H1 (cell line): ENCODE measurements around the gene LENG9. TPM values are rescaled to one million over a fixed set of nuclear protein-coding genes. Genes with fewer than 3 reads are reported as not detected.

ENCODE experiments used
- CTCF ChIA-PET: fragments of 300-600 bp; sonication (Branson Sonifier 250); formaldehyde crosslinking; loops from one replicate; lab custom pipeline; 2021; ENCODE audit not compliant: partially characterized antibody; lab: Charles Lee
- POLR2A ChIA-PET: fragments of 300-600 bp; sonication (Branson Sonifier 250); formaldehyde crosslinking; loops from one replicate; lab custom pipeline; 2021; ENCODE audit warnings: inconsistent platforms; ENCODE audit not compliant: partially characterized antibody; lab: Charles Lee
- DNase-seq, 2 experiments: peaks; one replicate each; pipeline versions ENCODE4 v3.0.0 to v3.0.0-alpha.2; 2010 to 2022; ENCODE audit warnings: low spot score in 2 of 2, low read depth in 1 of 2, mixed read lengths in 1 of 2
- FAIRE-seq: peaks from 2 replicates; lab custom pipeline; 2011; peaks lifted over from hg19 to GRCh38; lab: Jason Lieb, UNC
- H2AFZ ChIP-seq: 2 replicates; pipeline ENCODE4 v1.8.1; 2012; ENCODE audit warnings: low read length, inconsistent platforms
- H2AK5ac ChIP-seq: 2 replicates; pipeline ENCODE4 v1.6.1; 2013; ENCODE audit warnings: low read depth, low read length
- H2BK120ac ChIP-seq: replicated peaks from 2 replicates; pipeline ENCODE3; 2013; ENCODE audit warnings: low read depth, low read length, inconsistent platforms
- H2BK12ac ChIP-seq: 2 replicates; pipeline ENCODE4 v1.6.1; 2013; ENCODE audit warnings: low read depth, low read length
- H2BK15ac ChIP-seq: 2 replicates; pipeline ENCODE4 v1.6.1; 2013; ENCODE audit warnings: low read length
- H2BK20ac ChIP-seq: 2 replicates; pipeline ENCODE4 v1.6.1; 2013; ENCODE audit warnings: low read length
- H2BK5ac ChIP-seq: 2 replicates; pipeline ENCODE4 v1.6.1; 2013; ENCODE audit warnings: low read depth, low read length
- H3K14ac ChIP-seq: 2 replicates; pipeline ENCODE4 v1.6.1; 2013; ENCODE audit warnings: inconsistent platforms; ENCODE audit not compliant: insufficient read length
- H3K18ac ChIP-seq: 2 replicates; pipeline ENCODE4 v1.6.1; 2013; ENCODE audit warnings: low read length; ENCODE audit errors: extremely low read depth
- H3K23ac ChIP-seq: 2 replicates; pipeline ENCODE4 v1.6.1; 2013; ENCODE audit warnings: inconsistent platforms; ENCODE audit not compliant: insufficient read length
- H3K23me2 ChIP-seq: 2 replicates; pipeline ENCODE4 v1.6.1; 2013; ENCODE audit warnings: low read depth, low read length
- H3K27ac ChIP-seq: 2 replicates; pipeline ENCODE4 v1.6.1; 2011; ENCODE audit warnings: low read depth, low read length, inconsistent platforms
- H3K27me3 ChIP-seq, 4 experiments: replicated peaks in 1 of 4; 1 replicate in 1 of 4; 2 replicates in 3 of 4; pipeline versions ENCODE4 v1.6.1 to v1.8.1; 2011 to 2013; ENCODE audit warnings: low read length in 3 of 4, mild to moderate bottlenecking in 3 of 4, inconsistent platforms in 2 of 4, mixed read lengths in 2 of 4, moderate library complexity in 1 of 4; ENCODE audit not compliant: control insufficient read depth in 3 of 4, insufficient read depth in 3 of 4; ENCODE audit errors: extremely low read depth in 1 of 4
- H3K36me3 ChIP-seq, 4 experiments: 2 replicates each; pipeline versions ENCODE4 v1.6.1 to v1.8.1; 2011 to 2013; ENCODE audit warnings: mild to moderate bottlenecking in 4 of 4, low read length in 3 of 4, moderate library complexity in 2 of 4, control low read depth in 1 of 4, inconsistent platforms in 1 of 4; ENCODE audit not compliant: insufficient read depth in 4 of 4, control insufficient read depth in 2 of 4
- H3K4ac ChIP-seq: replicated peaks from 2 replicates; pipeline ENCODE3; 2013; ENCODE audit warnings: low read length, low read depth, mixed read lengths, inconsistent platforms; ENCODE audit not compliant: insufficient read length
- H3K4me1 ChIP-seq, 4 experiments: replicated peaks in 1 of 4; 1 replicate in 1 of 4; 2 replicates in 3 of 4; pipeline versions ENCODE4 v1.6.1 to v1.8.1; 2011 to 2013; ENCODE audit warnings: low read length in 3 of 4, inconsistent platforms in 2 of 4, mixed read lengths in 1 of 4; ENCODE audit not compliant: insufficient read depth in 4 of 4, control insufficient read depth in 3 of 4
- H3K4me2 ChIP-seq, 2 experiments: 2 replicates each; pipeline versions ENCODE4 v1.6.1 to v1.8.1; 2011 to 2013; ENCODE audit warnings: low read depth in 2 of 2, low read length in 2 of 2, control low read depth in 1 of 2, inconsistent platforms in 1 of 2, mild to moderate bottlenecking in 1 of 2; ENCODE audit not compliant: insufficient read depth in 1 of 2
- H3K4me3 ChIP-seq, 4 experiments: fragments of 200-600, 300-600 bp in 1 of 4; sonication (generic), shearing (Covaris generic), sonication (Bioruptor Twin) in 1 of 4; 2 replicates each; pipeline versions ENCODE4 v1.5.1 to v1.8.1; 2011 to 2016; ENCODE audit warnings: low read length in 4 of 4, low read depth in 3 of 4, control low read depth in 2 of 4, inconsistent platforms in 2 of 4, mild to moderate bottlenecking in 2 of 4, mixed read lengths in 1 of 4, moderate library complexity in 1 of 4; ENCODE audit not compliant: insufficient read depth in 2 of 4; ENCODE audit errors: extremely low read depth in 1 of 4
- H3K56ac ChIP-seq: replicated peaks from 2 replicates; pipeline ENCODE3; 2013; ENCODE audit warnings: low read depth, mild to moderate bottlenecking, mixed read lengths, low read length, inconsistent platforms; ENCODE audit not compliant: insufficient read length
- H3K79me1 ChIP-seq: 2 replicates; pipeline ENCODE4 v1.6.1; 2013; ENCODE audit warnings: low read depth, low read length, control low read depth
- H3K79me2 ChIP-seq, 2 experiments: 2 replicates each; pipeline versions ENCODE4 v1.6.1 to v1.8.1; 2012 to 2013; ENCODE audit warnings: low read length in 2 of 2, mild to moderate bottlenecking in 2 of 2, inconsistent platforms in 1 of 2; ENCODE audit not compliant: insufficient read depth in 2 of 2, control insufficient read depth in 1 of 2
- H3K9ac ChIP-seq, 4 experiments: replicated peaks in 1 of 4; 1 replicate in 1 of 4; 2 replicates in 3 of 4; pipeline versions ENCODE4 v1.6.1 to v1.8.1; 2011 to 2013; ENCODE audit warnings: low read depth in 3 of 4, low read length in 3 of 4, control low read depth in 2 of 4, mild to moderate bottlenecking in 2 of 4, moderate library complexity in 2 of 4, inconsistent platforms in 1 of 4; ENCODE audit errors: extremely low read depth in 1 of 4
- H3K9me3 ChIP-seq, 2 experiments: 2 replicates each; pipeline versions ENCODE4 v1.6.1 to v1.8.1; 2012 to 2013; ENCODE audit warnings: mild to moderate bottlenecking in 2 of 2, moderate library complexity in 2 of 2, control low read depth in 1 of 2, inconsistent platforms in 1 of 2, low read depth in 1 of 2, low read length in 1 of 2, mixed read lengths in 1 of 2; ENCODE audit not compliant: insufficient read depth in 2 of 2
- H4K20me1 ChIP-seq, 2 experiments: replicated peaks in 1 of 2; 2 replicates each; pipeline versions ENCODE3 to v1.8.1; 2011 to 2013; ENCODE audit warnings: inconsistent platforms in 2 of 2, low read length in 2 of 2, mild to moderate bottlenecking in 1 of 2; ENCODE audit not compliant: insufficient read depth in 2 of 2, control insufficient read depth in 1 of 2
- H4K5ac ChIP-seq: 2 replicates; pipeline ENCODE4 v1.6.1; 2013; ENCODE audit warnings: low read length, low read depth, mixed read lengths, inconsistent platforms; ENCODE audit not compliant: insufficient read length
- H4K8ac ChIP-seq: 2 replicates; pipeline ENCODE4 v1.8.0; 2013; ENCODE audit warnings: mild to moderate bottlenecking, moderate library complexity, low read length, inconsistent platforms; ENCODE audit not compliant: insufficient read depth; ENCODE audit errors: extremely low read depth
- H4K91ac ChIP-seq: replicated peaks from 2 replicates; pipeline ENCODE3; 2013; ENCODE audit warnings: low read length, mixed read lengths, inconsistent platforms; ENCODE audit not compliant: insufficient read length
- EZH2 ChIP-seq: fragments of 200-600 bp; sonication (generic); IDR thresholded peaks from 2 replicates; pipeline ENCODE4 v1.7.1; 2012; ENCODE audit warnings: low read depth, mild to moderate bottlenecking, moderate library complexity, low read length, inconsistent platforms; ENCODE audit not compliant: severe bottlenecking
- KDM5A ChIP-seq: fragments of 200-600 bp; IDR thresholded peaks from 2 replicates; pipeline ENCODE4 v1.7.1; 2012; ENCODE audit warnings: mild to moderate bottlenecking, low read length, inconsistent platforms, mixed read lengths
- SP2 ChIP-seq: IDR thresholded peaks from 2 replicates; pipeline ENCODE4 v1.6.1; 2012; ENCODE audit warnings: mild to moderate bottlenecking, low read length, inconsistent platforms
- WGBS, 2 experiments: shearing (Covaris generic) in 1 of 2; methylation state at CpG; one replicate each; pipeline versions ENCODE4 v1.1.6 to v1.1.7; 2013 to 2015; ENCODE audit warnings: low lambda C conversion rate in 2 of 2, mixed read lengths in 2 of 2, inconsistent platforms in 1 of 2, low coverage in 1 of 2, missing lambda C conversion rate in 1 of 2; ENCODE audit not compliant: insufficient replicate concordance in 2 of 2, insufficient coverage in 1 of 2, insufficient read length in 1 of 2; ENCODE audit errors: extremely low coverage in 1 of 2, missing lambda C conversion rate in 1 of 2; 5-methylcytosine and 5-hydroxymethylcytosine counted together
- polyA plus RNA-seq, 7 experiments: library from polyadenylated mRNA; depleted of rRNA in 3 of 7; stranded (reverse) in 5 of 7; unstranded in 2 of 7; fragments of >200 nt in 5 of 7; fragments of 200-250 nt in 2 of 7; gene quantifications; 1 replicate in 5 of 7; 2 replicates in 1 of 7; 4 replicates in 1 of 7; pipeline versions ENCODE4 v1.2.1 to v1.2.3, GENCODE V29; 2011 to 2013; ENCODE audit warnings: missing spikeins in 2 of 7, mixed read lengths in 2 of 7
- total RNA-seq: library from RNA; stranded (reverse); fragmentation: NEBNext Ultra II Directional; extraction: Animal tissue kit (Norgen Biotek cat#: 25700); gene quantifications from 2 replicates; pipeline ENCODE4 v1.2.1, GENCODE V29; 2021

LENG9 gene
- total and polyA plus RNA-seq, 2 of the 8 experiments (the other 6 are each of a cell fraction or from before 2014, with no cell fraction given) = 1.6 to 3.9 TPM

GRCh38 chr19:54502518-54503048 is 39.0 kb upstream of the LENG9 start, which contains the start of gene LAIR2:
TSS of gene LAIR2 (plus strand) at chr19:54502831. CDS start at chr19:54502919, 88 bp downstream.
- Histone ChIP-seq H3K36me3 (no peaks in the 10 kb centered on the region), H3K4me3 (no peak within 1 kb of the TSS), H3K56ac (no peak within 1 kb of the TSS), H4K20me1 (no peaks in the 10 kb centered on the region), H3K9me3 (peaks cover 33 to 62% of the 10 kb centered on the region in 2 experiments), H3K4me2 (no peak within 1 kb of the TSS), H4K8ac (no peak within 1 kb of the TSS), H3K27me3 (no peaks in the 10 kb centered on the region), H2BK120ac (no peak within 1 kb of the TSS), H3K9ac (no peak within 1 kb of the TSS), H3K79me2 (no peaks in the 10 kb centered on the region), H2AFZ (no peak within 1 kb of the TSS), H2BK15ac (no peak within 1 kb of the TSS), H2AK5ac (no peak within 1 kb of the TSS), H3K14ac (no peak within 1 kb of the TSS), H2BK5ac (no peak within 1 kb of the TSS), H4K91ac (no peak within 1 kb of the TSS), H3K27ac (no peak within 1 kb of the TSS), H3K79me1 (no peaks in the 10 kb centered on the region), H2BK12ac (no peak within 1 kb of the TSS), H3K18ac (no peak within 1 kb of the TSS), H3K4me1 (no peaks in the 10 kb centered on the region; a peak in 1 of 7 replicates), H3K4ac (no peak within 1 kb of the TSS), H2BK20ac (no peak within 1 kb of the TSS), H4K5ac (no peak within 1 kb of the TSS), H3K23ac (no peak within 1 kb of the TSS), H3K23me2 (no peaks in the 10 kb centered on the region)
- ChIA-PET POLR2A (no interaction called here), CTCF (no interaction called here)
- WGBS, 2 experiments = 87% methylated on average over 14 of the region's 14 CpGs; no CpG with 5 or more reads in 1 of the 2 experiments
- DNase-seq (no peak), FAIRE-seq (no peak)
- TF ChIP-seq KDM5A = no peak
- TF ChIP-seq EZH2 = no peak
- no peak for TF ChIP-seq SP2
